HEK293 (cell line): ENCODE results near the gene GABRD.

Experiments
- MYNN ChIP-seq: fragments of 450-650 bp; formaldehyde crosslinking; IDR thresholded peaks from 2 replicates; pipeline ENCODE4 v1.5.1; 2016; ENCODE audit warnings: missing biosample characterization, missing genetic modification characterization, borderline replicate concordance
- REPIN1 ChIP-seq: fragments of 450-650 bp; formaldehyde crosslinking; IDR thresholded peaks from 2 replicates; pipeline ENCODE4 v1.5.1; 2017; ENCODE audit warnings: missing biosample characterization, missing genetic modification characterization, low read depth
- ZNF157 ChIP-seq: fragments of 450-650 bp; formaldehyde crosslinking; IDR thresholded peaks from 2 replicates; pipeline ENCODE4 v1.5.1; 2016; ENCODE audit warnings: missing biosample characterization, missing genetic modification characterization
- ZNF274 ChIP-seq, 2 experiments: fragments of 200-500 bp in 1 of 2; fragments of 450-650 bp in 1 of 2; sonication (Bioruptor generic) in 1 of 2; formaldehyde crosslinking in 1 of 2; IDR thresholded peaks; 2 replicates each; pipeline versions ENCODE4 v1.5.1 to v1.6.1; 2014 to 2016; ENCODE audit warnings: borderline replicate concordance in 1 of 2, inconsistent platforms in 1 of 2, low read length in 1 of 2, missing biosample characterization in 1 of 2, missing genetic modification characterization in 1 of 2
- ZNF350 ChIP-seq: fragments of 450-650 bp; formaldehyde crosslinking; IDR thresholded peaks from 2 replicates; pipeline ENCODE4 v1.5.0; 2017; ENCODE audit warnings: missing biosample characterization, mild to moderate bottlenecking, missing genetic modification characterization
- ZNF366 ChIP-seq: fragments of 450-650 bp; formaldehyde crosslinking; conservative IDR thresholded peaks from 2 replicates; pipeline ENCODE4 v1.5.1; 2016; ENCODE audit warnings: missing biosample characterization, missing genetic modification characterization
- ZNF629 ChIP-seq: fragments of 450-650 bp; formaldehyde crosslinking; IDR thresholded peaks from 2 replicates; pipeline ENCODE4 v1.5.1; 2017; ENCODE audit warnings: missing biosample characterization, missing genetic modification characterization
- ZNF792 ChIP-seq: fragments of 450-650 bp; formaldehyde crosslinking; IDR thresholded peaks from 2 replicates; pipeline ENCODE4 v1.5.1; 2016; ENCODE audit warnings: missing biosample characterization, missing genetic modification characterization
- TF ChIP-seq, protein P1 (sequence below): fragments of 450-650 bp; formaldehyde crosslinking; IDR thresholded peaks from 2 replicates; pipeline ENCODE4 v1.5.1; 2016; ENCODE audit warnings: missing biosample characterization, missing genetic modification characterization
- TF ChIP-seq, protein P2 (sequence below): fragments of 450-650 bp; formaldehyde crosslinking; IDR thresholded peaks from 2 replicates; pipeline ENCODE4 v1.5.1; 2016; ENCODE audit warnings: missing biosample characterization, missing genetic modification characterization
- TF ChIP-seq, protein P3 (sequence below): sonication (generic); formaldehyde crosslinking; IDR thresholded peaks from 2 replicates; pipeline ENCODE4 v1.8.1; 2022; ENCODE audit warnings: mild to moderate bottlenecking, moderate library complexity, missing genetic modification reagents
- TF ChIP-seq, protein P4 (sequence below): fragments of 450-650 bp; formaldehyde crosslinking; IDR thresholded peaks from 2 replicates; pipeline ENCODE4 v1.5.1; 2016; ENCODE audit warnings: missing biosample characterization, missing genetic modification characterization

DNA sequence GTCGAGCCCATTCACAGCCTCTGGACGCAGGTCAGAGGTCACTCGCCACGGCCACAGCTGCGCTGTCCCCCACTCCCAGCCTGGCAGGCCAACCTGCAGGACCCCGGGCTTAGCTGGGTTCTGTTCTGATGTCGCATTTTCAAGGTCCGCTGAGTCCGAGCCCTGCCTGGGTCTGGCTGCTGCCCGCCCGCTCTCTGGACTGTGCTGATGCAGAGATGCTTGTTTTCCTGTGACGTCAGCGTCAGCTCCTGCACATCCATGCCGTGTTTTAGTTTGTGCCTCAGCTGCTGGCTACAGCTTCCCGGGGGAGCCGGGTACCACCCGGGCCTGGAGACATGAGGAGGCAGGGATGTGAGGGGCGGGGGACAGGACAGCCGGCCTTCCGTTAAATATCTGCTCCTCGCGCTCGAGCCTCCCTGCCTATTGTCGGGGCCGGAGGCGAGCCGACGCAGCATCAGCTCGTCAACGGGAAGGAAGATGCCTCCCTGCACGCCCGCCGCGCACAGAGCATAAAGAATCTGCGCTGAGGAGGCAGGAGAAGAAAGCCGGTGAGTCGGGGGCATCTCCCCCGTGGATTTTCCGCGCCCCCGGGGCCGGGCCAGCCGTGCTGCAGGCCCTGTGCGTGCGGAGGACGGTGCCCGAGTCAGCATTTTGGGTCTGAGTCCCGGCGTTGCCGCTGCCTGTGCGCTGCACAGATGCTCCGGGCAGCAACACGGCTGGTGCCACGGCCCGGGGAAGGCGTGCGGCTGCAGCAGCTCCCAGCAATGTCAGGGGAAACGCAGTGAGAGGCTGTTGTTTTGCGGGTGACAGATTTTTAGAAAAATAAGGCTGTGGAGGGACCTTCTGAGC lies 54.5 kb downstream of the GABRD start:
- TF ChIP-seq, protein P1, sequence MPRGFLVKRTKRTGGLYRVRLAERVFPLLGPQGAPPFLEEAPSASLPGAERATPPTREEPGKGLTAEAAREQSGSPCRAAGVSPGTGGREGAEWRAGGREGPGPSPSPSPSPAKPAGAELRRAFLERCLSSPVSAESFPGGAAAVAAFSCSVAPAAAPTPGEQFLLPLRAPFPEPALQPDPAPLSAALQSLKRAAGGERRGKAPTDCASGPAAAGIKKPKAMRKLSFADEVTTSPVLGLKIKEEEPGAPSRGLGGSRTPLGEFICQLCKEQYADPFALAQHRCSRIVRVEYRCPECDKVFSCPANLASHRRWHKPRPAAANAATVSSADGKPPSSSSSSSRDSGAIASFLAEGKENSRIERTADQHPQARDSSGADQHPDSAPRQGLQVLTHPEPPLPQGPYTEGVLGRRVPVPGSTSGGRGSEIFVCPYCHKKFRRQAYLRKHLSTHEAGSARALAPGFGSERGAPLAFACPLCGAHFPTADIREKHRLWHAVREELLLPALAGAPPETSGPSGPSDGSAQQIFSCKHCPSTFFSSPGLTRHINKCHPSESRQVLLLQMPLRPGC (tag by site-specific recombination), result no peak
- no peak for TF ChIP-seq ZNF274 (IDR thresholded peaks at IDR 0.05; ENCODE audit: low read length)
- no peak for TF ChIP-seq ZNF274 (tag by site-specific recombination; IDR thresholded peaks at IDR 0.05; ENCODE audit: borderline replicate concordance)
- TF ChIP-seq, protein P2, sequence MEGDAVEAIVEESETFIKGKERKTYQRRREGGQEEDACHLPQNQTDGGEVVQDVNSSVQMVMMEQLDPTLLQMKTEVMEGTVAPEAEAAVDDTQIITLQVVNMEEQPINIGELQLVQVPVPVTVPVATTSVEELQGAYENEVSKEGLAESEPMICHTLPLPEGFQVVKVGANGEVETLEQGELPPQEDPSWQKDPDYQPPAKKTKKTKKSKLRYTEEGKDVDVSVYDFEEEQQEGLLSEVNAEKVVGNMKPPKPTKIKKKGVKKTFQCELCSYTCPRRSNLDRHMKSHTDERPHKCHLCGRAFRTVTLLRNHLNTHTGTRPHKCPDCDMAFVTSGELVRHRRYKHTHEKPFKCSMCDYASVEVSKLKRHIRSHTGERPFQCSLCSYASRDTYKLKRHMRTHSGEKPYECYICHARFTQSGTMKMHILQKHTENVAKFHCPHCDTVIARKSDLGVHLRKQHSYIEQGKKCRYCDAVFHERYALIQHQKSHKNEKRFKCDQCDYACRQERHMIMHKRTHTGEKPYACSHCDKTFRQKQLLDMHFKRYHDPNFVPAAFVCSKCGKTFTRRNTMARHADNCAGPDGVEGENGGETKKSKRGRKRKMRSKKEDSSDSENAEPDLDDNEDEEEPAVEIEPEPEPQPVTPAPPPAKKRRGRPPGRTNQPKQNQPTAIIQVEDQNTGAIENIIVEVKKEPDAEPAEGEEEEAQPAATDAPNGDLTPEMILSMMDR (tag by site-specific recombination), result no peak
- TF ChIP-seq REPIN1 (tag by site-specific recombination), result no peak
- no peak for TF ChIP-seq ZNF792 (tag by site-specific recombination)
- TF ChIP-seq ZNF366, result no peak
- TF ChIP-seq, protein P3, sequence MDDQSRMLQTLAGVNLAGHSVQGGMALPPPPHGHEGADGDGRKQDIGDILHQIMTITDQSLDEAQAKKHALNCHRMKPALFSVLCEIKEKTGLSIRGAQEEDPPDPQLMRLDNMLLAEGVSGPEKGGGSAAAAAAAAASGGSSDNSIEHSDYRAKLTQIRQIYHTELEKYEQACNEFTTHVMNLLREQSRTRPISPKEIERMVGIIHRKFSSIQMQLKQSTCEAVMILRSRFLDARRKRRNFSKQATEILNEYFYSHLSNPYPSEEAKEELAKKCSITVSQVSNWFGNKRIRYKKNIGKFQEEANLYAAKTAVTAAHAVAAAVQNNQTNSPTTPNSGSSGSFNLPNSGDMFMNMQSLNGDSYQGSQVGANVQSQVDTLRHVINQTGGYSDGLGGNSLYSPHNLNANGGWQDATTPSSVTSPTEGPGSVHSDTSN (CRISPR knock-in tag), result no peak
- TF ChIP-seq, protein P4, sequence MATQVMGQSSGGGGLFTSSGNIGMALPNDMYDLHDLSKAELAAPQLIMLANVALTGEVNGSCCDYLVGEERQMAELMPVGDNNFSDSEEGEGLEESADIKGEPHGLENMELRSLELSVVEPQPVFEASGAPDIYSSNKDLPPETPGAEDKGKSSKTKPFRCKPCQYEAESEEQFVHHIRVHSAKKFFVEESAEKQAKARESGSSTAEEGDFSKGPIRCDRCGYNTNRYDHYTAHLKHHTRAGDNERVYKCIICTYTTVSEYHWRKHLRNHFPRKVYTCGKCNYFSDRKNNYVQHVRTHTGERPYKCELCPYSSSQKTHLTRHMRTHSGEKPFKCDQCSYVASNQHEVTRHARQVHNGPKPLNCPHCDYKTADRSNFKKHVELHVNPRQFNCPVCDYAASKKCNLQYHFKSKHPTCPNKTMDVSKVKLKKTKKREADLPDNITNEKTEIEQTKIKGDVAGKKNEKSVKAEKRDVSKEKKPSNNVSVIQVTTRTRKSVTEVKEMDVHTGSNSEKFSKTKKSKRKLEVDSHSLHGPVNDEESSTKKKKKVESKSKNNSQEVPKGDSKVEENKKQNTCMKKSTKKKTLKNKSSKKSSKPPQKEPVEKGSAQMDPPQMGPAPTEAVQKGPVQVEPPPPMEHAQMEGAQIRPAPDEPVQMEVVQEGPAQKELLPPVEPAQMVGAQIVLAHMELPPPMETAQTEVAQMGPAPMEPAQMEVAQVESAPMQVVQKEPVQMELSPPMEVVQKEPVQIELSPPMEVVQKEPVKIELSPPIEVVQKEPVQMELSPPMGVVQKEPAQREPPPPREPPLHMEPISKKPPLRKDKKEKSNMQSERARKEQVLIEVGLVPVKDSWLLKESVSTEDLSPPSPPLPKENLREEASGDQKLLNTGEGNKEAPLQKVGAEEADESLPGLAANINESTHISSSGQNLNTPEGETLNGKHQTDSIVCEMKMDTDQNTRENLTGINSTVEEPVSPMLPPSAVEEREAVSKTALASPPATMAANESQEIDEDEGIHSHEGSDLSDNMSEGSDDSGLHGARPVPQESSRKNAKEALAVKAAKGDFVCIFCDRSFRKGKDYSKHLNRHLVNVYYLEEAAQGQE (tag by site-specific recombination), result no peak
- TF ChIP-seq ZNF629 (tag by site-specific recombination), result no peak
- TF ChIP-seq ZNF350 (tag by site-specific recombination), result no peak
- no peak for TF ChIP-seq ZNF157
- no peak for TF ChIP-seq MYNN (tag by site-specific recombination)
